Pons (tissue), 1 donor: ENCODE measurements around the gene GPR142.

Source experiments
- DNase-seq: peaks from one replicate; pipeline ENCODE4 v3.0.0-alpha.2; 2016; ENCODE audit warnings: low spot score

Gene GPR142, protein sequence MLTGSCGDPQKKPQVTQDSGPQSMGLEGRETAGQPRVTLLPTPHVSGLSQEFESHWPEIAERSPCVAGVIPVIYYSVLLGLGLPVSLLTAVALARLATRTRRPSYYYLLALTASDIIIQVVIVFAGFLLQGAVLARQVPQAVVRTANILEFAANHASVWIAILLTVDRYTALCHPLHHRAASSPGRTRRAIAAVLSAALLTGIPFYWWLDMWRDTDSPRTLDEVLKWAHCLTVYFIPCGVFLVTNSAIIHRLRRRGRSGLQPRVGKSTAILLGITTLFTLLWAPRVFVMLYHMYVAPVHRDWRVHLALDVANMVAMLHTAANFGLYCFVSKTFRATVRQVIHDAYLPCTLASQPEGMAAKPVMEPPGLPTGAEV

DNA sequence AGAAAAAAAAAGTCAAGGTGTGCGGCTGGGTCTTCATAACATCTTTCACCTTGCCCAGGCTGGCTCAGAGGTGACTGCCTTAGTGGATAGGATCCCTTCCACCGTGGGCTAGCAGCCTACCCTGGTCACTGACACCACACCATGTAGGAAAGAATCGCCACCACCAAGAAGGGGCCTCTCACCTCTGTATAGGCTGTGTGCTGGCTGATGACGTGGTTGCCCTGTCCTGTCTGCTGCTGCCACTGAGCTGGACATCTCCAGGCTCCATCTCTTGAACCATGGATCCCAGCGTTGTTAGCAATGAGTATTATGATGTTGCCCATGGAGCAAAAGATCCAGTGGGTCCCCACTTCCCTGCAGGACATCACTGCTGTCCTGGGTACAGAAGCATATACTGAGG, at the start of gene GPR142:
TSS of gene GPR142 (plus strand) at position 301 of the 400 bp plus-strand sequence. CDS start 2,035 bp downstream, outside the sequence.
- no peak for DNase-seq

DNA sequence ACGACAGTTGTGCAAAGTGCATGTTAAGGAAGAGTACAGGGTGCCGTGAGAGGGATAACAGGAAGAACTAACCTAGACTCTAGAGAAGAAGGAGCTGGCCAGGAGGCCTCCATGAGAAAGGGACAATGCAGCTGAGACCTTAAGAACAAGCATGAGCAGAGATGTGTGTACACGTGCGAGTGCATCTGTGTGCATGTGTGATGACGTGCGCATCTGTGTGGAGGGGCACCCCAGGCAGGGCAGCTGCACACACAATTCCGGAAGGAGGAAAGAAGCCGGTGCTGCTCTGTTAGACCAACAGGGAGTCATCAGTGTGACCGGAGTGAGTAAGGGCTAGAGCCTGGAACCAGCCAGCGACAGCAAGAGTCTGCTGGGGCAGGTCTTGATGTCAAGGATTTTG, 48.9 kb upstream of the GPR142 start:
- DNase-seq, result no peak

DNA sequence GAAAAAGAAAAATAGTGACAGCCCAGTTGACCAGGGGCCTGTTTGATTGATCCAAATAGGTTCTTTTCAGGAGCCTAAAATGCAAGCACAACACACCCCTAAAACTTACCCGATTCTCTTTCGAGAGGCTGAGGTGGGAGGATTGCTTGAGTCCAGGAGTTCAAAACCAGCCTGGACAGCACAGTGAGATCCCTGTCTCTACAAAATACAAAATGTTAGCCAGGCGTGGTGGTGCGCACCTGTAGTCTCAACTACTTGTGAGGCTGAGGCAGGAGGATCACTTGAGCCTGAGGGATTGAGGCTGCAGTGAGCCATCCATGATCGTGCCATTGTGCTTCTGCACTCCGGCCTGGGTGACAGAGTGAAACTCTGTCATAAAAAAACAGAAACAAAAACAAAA, 42.8 kb upstream of the GPR142 start:
- no peak for DNase-seq

DNA sequence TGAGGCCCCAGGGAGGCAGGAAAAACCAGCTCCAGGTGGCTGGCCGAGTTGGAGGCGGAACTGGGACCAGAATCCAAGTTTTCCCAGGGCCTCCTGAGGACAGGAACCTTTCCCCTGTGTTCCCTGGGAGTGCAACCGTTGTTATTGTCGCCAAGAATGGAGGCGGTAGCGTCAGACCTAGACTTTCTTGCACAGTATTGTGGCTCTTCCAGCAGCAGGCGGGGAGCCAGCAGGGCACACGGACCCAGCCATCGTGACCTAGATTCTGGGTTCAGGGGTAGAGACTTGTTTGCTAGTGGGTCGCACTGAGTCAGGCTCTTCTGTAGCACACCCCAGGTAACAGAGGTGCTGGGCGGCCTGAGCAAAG, 41.9 kb upstream of the GPR142 start:
- DNase-seq, result no peak

DNA sequence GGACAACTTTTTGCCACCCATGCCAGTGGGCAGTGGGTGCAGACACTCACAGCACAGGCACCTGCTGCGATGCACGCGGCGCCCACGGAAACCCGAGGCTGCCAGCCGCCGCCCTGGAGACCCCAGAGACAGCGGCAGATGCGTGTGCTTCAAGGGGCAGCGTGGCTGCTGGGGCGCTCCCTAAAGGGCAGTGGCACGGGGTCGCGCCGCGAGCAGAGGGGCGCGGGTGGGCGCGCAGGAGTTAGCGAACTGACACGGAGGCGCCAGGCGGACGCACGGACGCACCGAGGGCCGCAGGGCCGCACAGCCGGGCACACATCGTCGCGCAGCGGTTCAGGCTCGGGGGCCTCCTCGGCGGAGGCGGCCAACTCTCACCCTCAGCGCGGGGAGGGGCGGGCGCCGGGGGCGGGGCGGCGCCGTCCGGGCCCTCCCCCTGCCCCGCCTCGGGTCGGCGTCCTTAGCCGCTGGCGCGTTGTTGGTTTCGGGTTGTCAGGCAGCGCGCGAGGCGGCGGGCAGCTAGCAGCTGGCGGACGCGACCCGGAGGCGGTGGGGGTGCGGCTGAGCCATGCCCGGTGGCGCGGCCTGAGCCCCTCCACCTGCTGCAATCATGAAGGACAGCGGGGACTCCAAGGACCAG, 41.4 kb upstream of the GPR142 start, which contains the start of gene KIF19:
TSS of gene KIF19 (plus strand) at position 484 of the 637 bp plus-strand sequence. CDS start at position 608, 124 bp downstream.
- DNase-seq, result peak; percentile 16

DNA sequence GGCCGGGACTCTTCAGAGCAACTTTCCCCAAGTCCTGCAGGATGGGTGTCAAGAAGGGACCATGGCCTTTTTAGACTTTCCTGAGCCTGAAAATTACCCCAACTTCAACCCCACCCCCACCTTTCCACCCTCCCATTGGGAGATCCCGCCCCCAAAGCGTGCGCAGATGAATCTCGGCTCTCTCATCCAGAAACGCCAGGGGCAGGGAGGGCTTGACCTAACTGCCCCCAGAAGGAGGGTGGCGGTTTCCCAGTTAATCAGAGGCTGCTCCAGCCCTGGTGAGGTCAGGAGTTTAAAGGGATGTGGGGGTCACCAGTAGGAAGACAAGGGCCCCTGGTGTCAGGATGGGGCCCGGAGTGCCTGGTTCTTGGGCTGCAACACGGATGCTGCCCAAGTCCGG, 40.8 kb upstream of the GPR142 start:
- DNase-seq, result no peak

DNA sequence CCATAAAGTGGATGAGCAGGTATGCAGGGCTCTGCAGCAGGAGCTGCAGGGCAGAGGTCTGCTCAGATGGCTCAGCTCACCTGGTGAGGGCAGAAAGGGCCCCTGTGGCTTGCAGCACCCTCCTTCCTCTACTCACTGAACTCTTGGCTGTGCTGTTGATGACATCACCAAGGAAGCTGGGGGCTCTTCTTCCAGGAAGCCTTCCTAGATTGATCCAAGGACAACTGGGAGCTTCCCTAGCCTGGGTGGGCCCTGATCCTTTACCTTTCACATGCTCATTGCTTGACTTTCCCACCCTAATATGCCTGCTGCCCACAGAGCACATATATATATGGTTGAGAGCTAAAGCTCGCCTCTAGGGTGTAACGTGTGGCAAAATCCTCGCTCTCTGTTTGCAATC, 38.8 kb upstream of the GPR142 start:
- no peak for DNase-seq

DNA sequence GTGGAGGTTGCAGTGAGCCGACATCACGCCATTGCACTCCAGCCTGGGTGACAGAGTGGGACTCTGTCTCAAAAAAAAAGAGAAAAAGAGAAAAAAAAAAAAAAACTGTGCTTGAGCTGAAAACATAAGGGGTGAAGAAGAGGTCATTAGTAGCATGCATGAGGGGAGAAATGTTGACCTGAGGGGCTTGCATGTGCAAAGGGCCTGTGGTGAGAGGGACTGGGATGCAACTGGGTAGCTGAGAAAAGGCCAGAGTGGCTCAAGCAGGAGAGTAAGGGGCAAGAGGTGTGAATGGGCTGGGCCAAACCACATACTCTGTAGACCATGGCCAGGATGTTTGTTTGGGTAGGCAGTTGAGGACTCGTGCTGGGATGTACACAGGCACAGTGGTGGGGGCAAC, 37.9 kb upstream of the GPR142 start:
- no peak for DNase-seq

DNA sequence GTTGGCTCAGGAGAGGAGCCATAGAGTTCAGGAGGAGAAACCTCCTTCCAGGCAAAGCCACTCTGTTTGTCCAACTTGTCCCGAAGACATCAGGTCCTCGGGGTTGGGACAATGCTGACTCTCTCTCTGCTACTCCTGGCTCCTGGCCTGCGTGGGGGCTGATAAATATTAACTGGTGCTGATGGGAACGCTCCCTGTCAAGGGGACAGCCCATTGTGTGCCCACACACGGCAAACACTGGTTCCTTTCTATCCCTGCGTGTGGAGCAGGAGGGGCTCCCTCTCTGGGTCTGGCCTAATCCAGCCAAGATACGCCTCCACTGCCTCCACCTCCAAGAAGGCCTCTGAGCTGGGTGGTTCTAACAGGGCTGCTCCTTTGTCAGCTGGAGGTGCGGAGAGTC, 36.9 kb upstream of the GPR142 start:
- peak; percentile 34 for DNase-seq

DNA sequence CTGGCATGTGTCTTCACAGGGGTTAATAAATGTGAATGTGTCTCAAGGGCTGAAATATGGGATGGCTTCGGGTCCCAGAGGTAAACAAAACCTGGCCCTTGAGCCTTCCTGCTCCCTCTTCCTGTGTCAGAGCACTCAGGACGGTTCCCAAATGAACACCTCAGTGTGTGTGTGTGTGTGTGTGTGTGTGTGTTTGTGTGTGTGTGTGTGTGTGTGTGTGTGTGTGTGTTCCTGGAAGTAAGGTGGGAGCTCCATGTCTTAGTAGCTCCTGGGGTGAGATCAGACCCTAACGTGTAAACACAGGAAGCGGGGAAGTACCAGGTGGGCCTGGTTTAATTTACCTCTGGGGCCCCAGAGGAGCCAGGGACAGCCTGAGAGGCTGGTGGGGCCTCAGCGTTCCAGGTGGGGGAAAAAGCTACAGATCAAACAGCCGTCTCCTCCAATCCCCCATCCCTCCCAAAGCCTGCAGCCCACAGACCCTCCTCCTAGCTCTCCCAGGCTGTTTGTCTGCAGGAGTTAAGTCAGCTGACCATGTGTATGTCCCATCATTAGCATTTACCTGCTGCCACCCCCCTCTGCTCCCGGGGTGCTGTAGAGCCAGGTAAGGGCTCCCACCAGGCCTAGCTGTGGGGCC, 35.2 kb upstream of the GPR142 start:
- DNase-seq, result no peak

DNA sequence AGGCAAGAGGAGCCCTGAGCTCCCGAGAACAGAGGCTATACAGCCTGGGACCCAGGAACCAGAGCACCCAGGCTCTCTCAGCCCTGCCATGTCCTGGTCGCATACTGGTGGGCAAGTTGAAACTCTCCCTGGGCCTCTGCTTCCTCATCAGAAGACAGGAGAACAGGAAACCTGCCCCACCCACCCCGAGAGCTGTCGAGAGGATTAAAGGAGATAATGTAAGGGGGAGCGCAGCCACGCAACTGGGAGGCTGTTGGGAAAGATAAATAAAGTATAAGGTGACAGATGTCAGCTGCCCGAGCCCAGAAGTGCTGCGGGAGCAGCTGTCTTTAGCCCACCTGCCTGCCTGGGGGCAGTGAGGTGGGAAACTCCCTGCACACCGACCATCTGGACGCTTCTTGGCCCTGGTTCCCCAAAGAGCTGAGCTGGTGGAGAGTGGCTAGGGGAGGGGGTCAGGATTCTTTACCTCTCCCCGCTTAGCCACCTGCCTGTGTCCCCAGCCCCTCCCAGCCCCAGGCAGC, 34.5 kb upstream of the GPR142 start:
- DNase-seq, result no peak

DNA sequence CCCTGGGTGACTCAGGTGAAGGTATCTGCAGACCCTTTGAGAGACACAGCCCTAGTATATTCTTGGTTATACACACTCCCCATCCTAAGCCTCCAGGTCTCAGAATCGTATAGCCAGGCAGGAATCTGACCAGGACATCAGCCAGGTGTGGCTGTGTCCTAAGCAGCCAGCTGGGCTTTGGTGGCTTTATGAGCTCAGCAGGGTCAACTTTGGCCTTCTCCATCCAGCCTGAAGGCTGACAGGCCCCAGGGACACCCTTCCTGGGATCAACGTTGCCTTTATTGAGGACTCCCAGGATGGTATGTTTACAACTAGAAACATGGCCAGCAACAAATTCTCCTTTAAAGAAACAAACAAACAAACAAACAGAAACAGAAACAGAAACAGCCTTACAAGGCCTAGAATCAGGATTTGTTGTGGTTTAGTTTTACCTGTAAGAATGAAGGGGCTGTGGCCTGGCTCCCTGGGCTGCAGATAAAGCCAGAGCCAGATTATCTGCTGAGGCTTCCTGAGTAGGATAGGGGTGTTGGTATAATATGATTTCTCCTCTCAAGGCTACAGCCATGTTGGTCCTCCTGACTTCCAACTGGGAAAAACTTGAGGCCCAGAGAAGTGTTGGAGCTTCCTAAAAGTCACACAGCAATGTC, 32.8 kb upstream of the GPR142 start:
- no peak for DNase-seq

DNA sequence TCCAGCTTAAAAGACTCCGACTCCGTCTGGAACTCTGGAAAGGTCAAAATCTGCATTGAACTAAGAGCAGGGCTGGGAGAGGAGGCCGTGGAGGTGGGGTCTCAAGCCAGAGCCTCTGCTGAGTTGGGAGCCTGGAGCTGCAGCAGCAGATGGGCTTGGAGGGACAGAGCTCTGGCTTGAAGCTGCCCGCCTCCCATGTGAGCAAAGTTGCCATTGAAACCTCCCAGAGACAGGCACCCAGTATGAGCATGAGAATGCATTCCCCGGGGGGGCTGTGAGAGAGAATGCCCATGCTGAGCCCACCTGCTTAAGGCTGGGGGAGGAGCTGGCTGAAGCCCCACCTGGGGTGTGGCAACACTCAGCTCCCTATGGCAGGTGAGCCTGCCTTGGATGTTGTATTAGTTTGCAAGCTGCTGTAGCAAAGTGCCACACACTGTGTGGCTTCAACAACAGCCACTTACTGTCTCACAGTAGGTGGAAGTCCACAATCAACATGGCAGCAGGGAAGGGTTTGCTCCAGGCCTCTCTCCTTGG, 31.7 kb upstream of the GPR142 start:
- no peak for DNase-seq

DNA sequence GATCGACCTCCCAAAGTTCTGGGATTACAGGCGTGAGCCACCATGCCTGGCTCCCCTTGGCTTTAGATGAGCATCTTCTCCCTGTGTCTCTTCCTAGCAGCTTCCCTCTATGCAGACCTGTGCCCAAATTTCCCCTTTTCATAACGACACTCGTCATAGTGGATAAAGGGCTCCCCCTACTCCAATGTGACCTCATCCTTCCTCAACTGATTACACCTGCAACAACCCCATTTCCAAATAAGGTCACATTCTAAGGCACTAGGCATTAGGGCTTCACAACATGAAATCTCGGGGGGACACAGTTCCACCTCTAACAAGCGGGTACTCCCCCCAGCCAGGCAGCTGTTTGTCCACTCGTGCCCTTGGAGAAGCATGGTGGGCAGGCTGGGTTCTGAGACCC, 31.0 kb upstream of the GPR142 start:
- DNase-seq, result no peak

DNA sequence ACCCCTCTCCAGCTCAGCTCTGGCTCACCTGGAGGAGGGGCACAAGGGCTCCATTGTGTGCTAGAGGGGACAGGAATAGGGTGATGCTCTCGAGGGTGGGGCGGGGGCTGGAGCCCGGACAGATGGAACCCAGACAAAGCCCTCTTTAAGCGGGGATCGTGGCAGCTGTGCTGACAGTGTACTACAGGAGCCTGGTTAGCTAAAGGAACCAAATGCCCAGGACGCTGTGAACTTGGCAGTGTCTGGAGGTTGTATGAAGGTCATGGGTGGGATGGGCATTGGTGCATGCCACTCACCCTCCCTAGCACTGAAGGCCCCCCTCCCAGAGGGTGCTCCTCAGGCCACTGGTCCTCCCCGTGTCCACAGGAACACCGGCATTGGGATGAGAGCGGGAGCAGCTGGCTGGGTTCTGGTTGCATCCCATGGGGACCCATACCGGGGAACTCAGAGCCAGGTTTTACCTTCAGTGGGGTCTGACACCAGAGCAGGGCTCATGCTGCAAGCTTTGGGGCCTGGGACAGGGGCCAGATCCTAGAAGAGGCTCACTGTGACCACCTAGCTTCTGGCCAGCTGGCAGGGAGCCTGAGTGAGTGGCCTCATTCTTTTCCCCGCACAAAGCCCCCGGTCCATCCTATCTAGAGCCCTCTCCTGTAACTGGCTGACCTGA, 29.3 kb upstream of the GPR142 start:
- peak; percentile 85 for DNase-seq

DNA sequence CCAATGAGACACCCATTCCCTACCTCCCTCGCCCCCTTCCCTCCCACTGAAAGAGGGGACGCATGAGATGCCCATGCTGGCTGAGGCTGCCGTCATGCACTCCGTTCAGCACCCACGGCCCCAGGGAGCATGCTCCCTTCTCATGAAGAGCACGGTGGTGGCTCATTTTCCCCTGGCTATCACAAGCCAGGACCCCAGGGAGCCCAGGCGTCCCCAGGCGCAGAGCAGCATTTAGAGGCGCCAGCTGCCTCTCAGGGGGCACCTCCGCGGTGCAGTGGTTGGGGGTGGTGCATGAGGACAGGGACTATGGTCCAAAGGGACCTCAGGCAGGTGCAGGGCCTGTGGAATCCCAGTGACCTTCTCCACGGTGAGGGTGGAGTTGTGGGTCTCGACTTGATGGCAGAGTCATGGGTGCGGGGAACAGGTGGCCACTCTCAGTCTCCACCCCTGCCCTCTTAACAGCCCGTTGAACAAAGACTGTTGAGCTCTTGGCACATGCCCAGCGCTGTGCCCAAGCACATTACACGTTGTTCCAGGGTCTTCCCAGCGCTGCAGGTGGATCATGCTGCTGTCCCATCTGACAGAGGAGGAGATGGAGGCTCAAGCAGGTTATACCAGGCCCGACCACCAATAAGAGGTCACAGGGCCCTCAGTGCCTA, 27.6 kb upstream of the GPR142 start:
- no peak for DNase-seq

DNA sequence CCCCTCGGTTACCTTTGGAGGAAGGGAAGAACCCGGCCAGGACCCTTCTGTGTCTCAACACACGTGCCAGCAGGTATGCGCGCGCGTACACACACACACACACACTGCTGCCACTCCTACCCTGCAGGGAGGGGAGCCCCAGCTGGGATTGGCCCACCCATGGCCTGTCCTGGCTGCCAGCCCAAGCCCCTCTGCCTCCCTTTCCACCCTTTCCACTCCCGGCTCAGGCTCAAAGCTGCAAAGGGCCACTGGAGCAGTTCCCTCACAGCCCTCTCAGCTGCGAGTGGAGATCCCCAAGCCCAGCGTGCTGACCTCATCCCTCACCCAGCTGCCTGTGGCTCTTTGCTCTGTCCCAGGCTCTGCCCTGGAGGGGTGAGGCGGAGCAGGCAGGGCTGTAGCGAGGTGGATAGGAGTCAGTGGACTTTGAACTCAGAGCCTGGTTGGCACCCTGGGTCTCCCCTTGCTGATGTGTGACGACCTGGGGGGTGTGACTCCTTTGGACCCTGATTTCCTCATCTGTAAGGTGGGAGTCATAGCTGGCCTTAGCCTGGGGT, 26.8 kb upstream of the GPR142 start:
- DNase-seq, result peak; percentile 46

DNA sequence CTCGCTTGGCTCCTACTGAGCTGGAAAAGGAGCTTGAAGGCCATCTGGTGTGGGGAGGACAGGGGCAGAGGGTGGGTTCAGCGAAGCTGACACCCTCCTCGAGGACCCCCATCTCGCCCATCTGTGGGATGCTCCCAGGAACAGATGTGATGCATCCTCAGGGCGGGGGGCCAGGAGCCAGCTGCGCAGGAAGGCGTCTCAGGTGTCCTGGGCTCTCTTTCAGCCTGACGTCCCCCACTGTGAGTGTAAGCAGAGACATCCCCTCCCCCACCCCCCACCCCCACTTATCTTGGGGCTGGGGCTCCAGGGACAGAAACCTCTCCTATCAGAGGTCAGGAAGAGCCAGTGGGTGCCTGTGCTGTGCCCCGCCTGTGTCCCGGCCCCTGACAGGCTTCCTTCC, 25.1 kb upstream of the GPR142 start:
- no peak for DNase-seq

DNA sequence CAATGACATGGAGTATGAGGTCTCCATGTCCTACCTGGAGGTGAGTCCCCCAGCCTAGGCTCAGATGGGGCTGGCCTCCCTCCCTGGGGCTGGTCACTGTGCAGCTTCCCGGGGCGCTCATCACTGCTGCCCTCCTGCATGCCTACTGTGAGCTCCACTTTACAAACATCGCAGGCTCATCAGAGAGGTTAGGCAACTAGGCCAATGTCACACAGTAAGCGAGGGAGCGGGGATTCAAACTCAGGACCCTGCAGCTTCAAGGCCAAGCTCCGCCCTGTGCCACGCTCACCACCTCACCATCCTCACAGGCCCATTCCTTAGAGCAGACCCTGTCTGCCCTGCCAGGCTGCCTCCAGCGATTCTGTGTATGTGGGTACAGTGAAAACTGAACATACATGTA, 24.2 kb upstream of the GPR142 start:
- no peak for DNase-seq

DNA sequence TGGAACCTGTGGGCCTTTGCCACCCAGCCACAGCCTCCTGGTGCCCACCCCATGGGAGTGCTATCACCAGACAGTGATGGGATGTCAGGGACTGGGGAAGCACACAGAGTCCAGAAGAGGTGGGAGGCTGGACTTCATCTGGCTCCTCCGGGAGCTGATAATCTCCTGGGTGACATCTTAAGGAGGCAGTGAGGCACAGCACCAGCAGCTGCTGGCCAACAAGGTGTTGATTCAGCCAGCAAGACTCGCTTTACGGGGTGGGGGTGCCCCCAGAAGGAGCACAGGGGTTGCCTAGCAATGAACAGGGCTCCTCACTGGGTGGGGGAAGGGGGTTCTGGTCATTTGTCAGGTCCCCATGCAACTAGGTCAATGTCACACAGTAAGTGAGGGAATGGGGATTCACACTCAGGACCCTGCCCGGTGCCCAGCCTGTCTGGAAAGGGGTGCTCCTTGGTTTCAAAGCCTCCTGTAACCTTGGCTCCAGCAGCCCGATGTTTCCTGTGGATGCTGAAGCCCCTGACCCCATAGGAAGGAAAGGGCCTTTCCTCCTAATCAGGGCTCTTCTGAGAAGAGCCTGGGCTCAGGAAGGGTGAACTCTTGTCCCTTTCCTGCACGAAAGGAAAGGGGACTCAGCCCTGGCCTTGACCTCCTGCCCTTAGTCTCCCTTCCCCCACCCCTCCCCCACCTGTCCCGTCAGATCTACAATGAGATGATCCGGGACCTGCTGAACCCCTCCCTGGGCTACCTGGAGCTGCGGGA, 23.6 kb upstream of the GPR142 start:
- DNase-seq, result no peak
